HepG2 (cell line): ENCODE measurements around the gene HNRNPF. TPM values are rescaled to one million over a fixed set of nuclear protein-coding genes. Genes with fewer than 3 reads are reported as not detected.

Experiments
- BORCS8-MEF2B ChIP-seq: sonication (generic); formaldehyde crosslinking; IDR thresholded peaks from 2 replicates; pipeline ENCODE4 v1.8.0; 2022; ENCODE audit warnings: mild to moderate bottlenecking, missing genetic modification reagents
- CEBPB ChIP-seq: IDR thresholded peaks from 2 replicates; pipeline ENCODE4 v1.6.1; 2011; ENCODE audit warnings: low read depth, low read length, improper control_type of control experiment, borderline replicate concordance
- CEBPG ChIP-seq: IDR thresholded peaks from 2 replicates; pipeline ENCODE4 v1.6.1; 2016
- POLR2A ChIP-seq, 2 experiments: IDR thresholded peaks; 2 replicates each; pipeline ENCODE4 v1.6.1; 2011; ENCODE audit warnings: low read depth in 2 of 2, low read length in 2 of 2, mild to moderate bottlenecking in 1 of 2, moderate library complexity in 1 of 2; ENCODE audit not compliant: insufficient read depth in 1 of 2
- TBX2 ChIP-seq: sonication (generic); formaldehyde crosslinking; IDR thresholded peaks from 2 replicates; pipeline ENCODE4 v1.5.0; 2020; ENCODE audit warnings: missing genetic modification reagents, mild to moderate bottlenecking, borderline replicate concordance
- ZBTB7A ChIP-seq: sonication (generic); formaldehyde crosslinking; IDR thresholded peaks from 2 replicates; pipeline ENCODE4 v1.8.0; 2022; ENCODE audit warnings: mild to moderate bottlenecking, missing genetic modification reagents
- ZNF256 ChIP-seq: sonication (generic); formaldehyde crosslinking; conservative IDR thresholded peaks from 2 replicates; pipeline ENCODE4 v1.4.0; 2020; ENCODE audit warnings: missing genetic modification reagents
- ZNF746 ChIP-seq: sonication (generic); formaldehyde crosslinking; IDR thresholded peaks from 2 replicates; pipeline ENCODE4 v1.8.0; 2022; ENCODE audit warnings: mild to moderate bottlenecking, missing genetic modification reagents
- ZNF788 ChIP-seq: sonication (generic); formaldehyde crosslinking; IDR thresholded peaks from 2 replicates; pipeline ENCODE4 v1.5.0; 2020; ENCODE audit warnings: mild to moderate bottlenecking, missing genetic modification reagents, borderline replicate concordance
- polyA plus RNA-seq, 8 experiments: library from polyadenylated mRNA; depleted of rRNA in 3 of 8; stranded (reverse) in 7 of 8; unstranded in 1 of 8; fragments of >200 nt; fragmentation: Illumina TruSeq in 4 of 8; extraction: Trizol in 4 of 8; gene quantifications; 2 replicates each; pipeline versions ENCODE4 v1.2.1 to v1.2.3, GENCODE V29; 2011 to 2016; ENCODE audit warnings: low read depth in 4 of 8, missing spikeins in 1 of 8, mixed read lengths in 1 of 8; ENCODE audit not compliant: insufficient read depth in 1 of 8
- total RNA-seq, 5 experiments: library from RNA; depleted of rRNA; stranded (reverse); fragments of >200 nt; fragmentation: Illumina TruSeq; extraction: Trizol; gene quantifications; 2 replicates each; pipeline ENCODE4 v1.2.3, GENCODE V29; 2016; ENCODE audit warnings: low read depth in 1 of 5
- TF ChIP-seq, protein P1 (sequence below): sonication (generic); formaldehyde crosslinking; conservative IDR thresholded peaks from 2 replicates; pipeline ENCODE4 v1.8.0; 2022; ENCODE audit warnings: mild to moderate bottlenecking, moderate library complexity, missing genetic modification reagents
- TF ChIP-seq, protein P2 (sequence below): sonication (generic); formaldehyde crosslinking; IDR thresholded peaks from 2 replicates; pipeline ENCODE4 v1.4.0; 2020; ENCODE audit warnings: missing genetic modification reagents, borderline replicate concordance
- TF ChIP-seq, protein P3 (sequence below): sonication (generic); formaldehyde crosslinking; conservative IDR thresholded peaks from 2 replicates; pipeline ENCODE4 v1.8.0; 2022; ENCODE audit warnings: missing genetic modification reagents

The HNRNPF gene
- total and polyA plus RNA-seq, 2 of the 13 experiments (the other 11 are each of a cell fraction or from before 2014, with no cell fraction given): 166 to 308 TPM

DNA sequence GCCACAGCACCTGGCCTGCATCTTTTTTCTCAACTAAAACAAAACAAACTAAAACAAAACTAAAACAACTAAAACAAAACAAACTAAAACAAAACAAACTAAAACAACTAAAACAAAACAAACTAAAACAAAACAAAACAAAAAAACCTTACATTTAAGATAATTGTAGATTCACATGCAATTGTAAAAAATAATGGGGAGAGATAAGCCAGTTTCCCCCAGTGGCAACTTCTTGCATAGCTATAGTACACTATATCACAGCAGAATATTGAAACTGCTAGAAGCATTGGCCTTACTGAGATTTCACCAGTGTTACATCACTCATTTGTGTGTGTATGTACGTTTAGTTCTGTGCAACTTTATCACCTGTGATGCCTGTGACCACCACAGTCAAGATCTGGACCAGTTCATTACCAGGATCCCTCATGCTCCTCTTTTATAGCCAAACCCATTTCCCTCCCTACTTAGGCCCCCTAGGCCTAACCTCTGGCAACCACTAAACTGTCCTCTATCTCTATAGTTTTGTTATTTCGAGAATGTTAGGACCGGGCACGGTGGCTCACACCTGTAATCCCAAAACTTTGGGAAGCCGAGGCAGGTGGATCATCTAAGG, 28.3 kb downstream of the HNRNPF start (continued):
- TF ChIP-seq, protein P1, sequence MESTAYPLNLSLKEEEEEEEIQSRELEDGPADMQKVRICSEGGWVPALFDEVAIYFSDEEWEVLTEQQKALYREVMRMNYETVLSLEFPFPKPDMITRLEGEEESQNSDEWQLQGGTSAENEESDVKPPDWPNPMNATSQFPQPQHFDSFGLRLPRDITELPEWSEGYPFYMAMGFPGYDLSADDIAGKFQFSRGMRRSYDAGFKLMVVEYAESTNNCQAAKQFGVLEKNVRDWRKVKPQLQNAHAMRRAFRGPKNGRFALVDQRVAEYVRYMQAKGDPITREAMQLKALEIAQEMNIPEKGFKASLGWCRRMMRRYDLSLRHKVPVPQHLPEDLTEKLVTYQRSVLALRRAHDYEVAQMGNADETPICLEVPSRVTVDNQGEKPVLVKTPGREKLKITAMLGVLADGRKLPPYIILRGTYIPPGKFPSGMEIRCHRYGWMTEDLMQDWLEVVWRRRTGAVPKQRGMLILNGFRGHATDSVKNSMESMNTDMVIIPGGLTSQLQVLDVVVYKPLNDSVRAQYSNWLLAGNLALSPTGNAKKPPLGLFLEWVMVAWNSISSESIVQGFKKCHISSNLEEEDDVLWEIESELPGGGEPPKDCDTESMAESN (CRISPR knock-in tag): no peak
- TF ChIP-seq ZNF256 (CRISPR knock-in tag) (no peak), BORCS8-MEF2B (no peak), TBX2 (no peak), CEBPG (CRISPR knock-in tag) (peak; percentile 38; the same call in 1 of the 2 replicates), CEBPB (peak; percentile 71), ZNF746 (no peak), POLR2A (IDR thresholded peaks at IDR 0.05; ENCODE audit: insufficient read depth in 1 of 2, low read depth in 2 of 2, low read length in 2 of 2) (no peak), ZBTB7A (CRISPR knock-in tag) (no peak), ZNF788 (CRISPR knock-in tag) (no peak)
- TF ChIP-seq, protein P2, sequence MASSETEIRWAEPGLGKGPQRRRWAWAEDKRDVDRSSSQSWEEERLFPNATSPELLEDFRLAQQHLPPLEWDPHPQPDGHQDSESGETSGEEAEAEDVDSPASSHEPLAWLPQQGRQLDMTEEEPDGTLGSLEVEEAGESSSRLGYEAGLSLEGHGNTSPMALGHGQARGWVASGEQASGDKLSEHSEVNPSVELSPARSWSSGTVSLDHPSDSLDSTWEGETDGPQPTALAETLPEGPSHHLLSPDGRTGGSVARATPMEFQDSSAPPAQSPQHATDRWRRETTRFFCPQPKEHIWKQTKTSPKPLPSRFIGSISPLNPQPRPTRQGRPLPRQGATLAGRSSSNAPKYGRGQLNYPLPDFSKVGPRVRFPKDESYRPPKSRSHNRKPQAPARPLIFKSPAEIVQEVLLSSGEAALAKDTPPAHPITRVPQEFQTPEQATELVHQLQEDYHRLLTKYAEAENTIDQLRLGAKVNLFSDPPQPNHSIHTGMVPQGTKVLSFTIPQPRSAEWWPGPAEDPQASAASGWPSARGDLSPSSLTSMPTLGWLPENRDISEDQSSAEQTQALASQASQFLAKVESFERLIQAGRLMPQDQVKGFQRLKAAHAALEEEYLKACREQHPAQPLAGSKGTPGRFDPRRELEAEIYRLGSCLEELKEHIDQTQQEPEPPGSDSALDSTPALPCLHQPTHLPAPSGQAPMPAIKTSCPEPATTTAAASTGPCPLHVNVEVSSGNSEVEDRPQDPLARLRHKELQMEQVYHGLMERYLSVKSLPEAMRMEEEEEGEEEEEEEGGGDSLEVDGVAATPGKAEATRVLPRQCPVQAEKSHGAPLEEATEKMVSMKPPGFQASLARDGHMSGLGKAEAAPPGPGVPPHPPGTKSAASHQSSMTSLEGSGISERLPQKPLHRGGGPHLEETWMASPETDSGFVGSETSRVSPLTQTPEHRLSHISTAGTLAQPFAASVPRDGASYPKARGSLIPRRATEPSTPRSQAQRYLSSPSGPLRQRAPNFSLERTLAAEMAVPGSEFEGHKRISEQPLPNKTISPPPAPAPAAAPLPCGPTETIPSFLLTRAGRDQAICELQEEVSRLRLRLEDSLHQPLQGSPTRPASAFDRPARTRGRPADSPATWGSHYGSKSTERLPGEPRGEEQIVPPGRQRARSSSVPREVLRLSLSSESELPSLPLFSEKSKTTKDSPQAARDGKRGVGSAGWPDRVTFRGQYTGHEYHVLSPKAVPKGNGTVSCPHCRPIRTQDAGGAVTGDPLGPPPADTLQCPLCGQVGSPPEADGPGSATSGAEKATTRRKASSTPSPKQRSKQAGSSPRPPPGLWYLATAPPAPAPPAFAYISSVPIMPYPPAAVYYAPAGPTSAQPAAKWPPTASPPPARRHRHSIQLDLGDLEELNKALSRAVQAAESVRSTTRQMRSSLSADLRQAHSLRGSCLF (CRISPR knock-in tag): no peak
- TF ChIP-seq, protein P3, sequence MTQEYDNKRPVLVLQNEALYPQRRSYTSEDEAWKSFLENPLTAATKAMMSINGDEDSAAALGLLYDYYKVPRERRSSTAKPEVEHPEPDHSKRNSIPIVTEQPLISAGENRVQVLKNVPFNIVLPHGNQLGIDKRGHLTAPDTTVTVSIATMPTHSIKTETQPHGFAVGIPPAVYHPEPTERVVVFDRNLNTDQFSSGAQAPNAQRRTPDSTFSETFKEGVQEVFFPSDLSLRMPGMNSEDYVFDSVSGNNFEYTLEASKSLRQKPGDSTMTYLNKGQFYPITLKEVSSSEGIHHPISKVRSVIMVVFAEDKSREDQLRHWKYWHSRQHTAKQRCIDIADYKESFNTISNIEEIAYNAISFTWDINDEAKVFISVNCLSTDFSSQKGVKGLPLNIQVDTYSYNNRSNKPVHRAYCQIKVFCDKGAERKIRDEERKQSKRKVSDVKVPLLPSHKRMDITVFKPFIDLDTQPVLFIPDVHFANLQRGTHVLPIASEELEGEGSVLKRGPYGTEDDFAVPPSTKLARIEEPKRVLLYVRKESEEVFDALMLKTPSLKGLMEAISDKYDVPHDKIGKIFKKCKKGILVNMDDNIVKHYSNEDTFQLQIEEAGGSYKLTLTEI (CRISPR knock-in tag): no peak
